ENCODE data around the gene ZNF445. TPM values are rescaled to one million over a fixed set of nuclear protein-coding genes. Genes with fewer than 3 reads are reported as not detected.
"Not testable (repeated sequence)": the region's sequence is repeated elsewhere in the genome, so short reads cannot be mapped to it uniquely, and the experiment has no call there.

ZNF445 gene
- total and polyA plus RNA-seq, 2 experiments from 2014 or later, result 11.0 to 21.0 TPM

DNA sequence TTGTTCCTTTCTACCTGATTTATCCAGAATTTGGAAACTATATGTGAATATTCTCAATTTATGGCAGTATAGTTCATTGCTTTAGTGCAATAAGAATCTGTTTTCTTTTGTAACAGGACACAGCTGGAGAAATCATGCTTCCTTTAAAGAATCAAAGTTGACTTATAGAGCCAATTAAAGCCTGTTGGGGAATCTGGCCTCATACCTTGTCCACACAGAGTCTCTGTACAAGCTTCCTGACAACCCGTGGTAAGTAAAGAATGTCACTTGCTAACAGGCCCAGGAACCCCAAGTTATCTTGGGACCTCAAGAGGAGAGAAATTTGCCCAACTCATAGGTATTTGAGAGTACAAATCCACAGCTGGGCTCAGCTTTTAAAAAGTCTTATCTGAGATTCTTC is 10.2 kb downstream of the ZNF445 start:
- no peaks in the 10 kb centered on the region for H3K9me3 ChIP-seq (ENCODE audit: low read depth)
- H3K4me1 ChIP-seq (ENCODE audit: low read depth), result peaks cover 31% of the 10 kb centered on the region
- H3K27ac ChIP-seq, result peak overlapping the region; percentile 61
- TF ChIP-seq, protein P1, sequence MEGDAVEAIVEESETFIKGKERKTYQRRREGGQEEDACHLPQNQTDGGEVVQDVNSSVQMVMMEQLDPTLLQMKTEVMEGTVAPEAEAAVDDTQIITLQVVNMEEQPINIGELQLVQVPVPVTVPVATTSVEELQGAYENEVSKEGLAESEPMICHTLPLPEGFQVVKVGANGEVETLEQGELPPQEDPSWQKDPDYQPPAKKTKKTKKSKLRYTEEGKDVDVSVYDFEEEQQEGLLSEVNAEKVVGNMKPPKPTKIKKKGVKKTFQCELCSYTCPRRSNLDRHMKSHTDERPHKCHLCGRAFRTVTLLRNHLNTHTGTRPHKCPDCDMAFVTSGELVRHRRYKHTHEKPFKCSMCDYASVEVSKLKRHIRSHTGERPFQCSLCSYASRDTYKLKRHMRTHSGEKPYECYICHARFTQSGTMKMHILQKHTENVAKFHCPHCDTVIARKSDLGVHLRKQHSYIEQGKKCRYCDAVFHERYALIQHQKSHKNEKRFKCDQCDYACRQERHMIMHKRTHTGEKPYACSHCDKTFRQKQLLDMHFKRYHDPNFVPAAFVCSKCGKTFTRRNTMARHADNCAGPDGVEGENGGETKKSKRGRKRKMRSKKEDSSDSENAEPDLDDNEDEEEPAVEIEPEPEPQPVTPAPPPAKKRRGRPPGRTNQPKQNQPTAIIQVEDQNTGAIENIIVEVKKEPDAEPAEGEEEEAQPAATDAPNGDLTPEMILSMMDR (IDR thresholded peaks at IDR 0.05; ENCODE audit: low read depth, low read length), result no peak
- peak in 1 of 2 donors; percentile 26 for DNase-seq (ENCODE audit: low read depth in 1 of 2, low spot score in 1 of 2)
- H3K4me3 ChIP-seq, result no peak overlapping the region
- no peaks in the 10 kb centered on the region for H3K36me3 ChIP-seq
- no peaks in the 10 kb centered on the region for H3K27me3 ChIP-seq

DNA sequence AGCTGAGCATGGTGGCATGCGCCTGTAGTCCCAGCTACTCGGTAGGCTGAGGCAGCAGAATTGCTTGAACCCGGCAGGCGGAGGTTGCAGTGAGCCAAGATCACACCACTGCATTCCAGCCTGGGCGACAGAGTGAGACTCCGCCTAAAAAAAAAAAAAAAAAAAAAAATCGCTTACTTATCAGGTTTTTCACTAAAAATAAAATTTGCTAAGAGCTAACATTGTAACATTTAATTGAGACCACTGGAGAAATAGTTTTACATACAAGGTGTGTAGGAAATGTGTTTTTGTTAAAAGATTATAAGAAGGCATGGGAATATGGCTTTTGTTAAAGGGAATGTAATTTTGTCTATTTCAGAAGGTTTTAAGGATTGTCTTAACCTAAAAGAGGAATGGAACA is 12.6 kb downstream of the ZNF445 start:
- not testable (repeated sequence) for DNase-seq (ENCODE audit: low read depth in 1 of 2, low spot score in 1 of 2); H3K9me3 ChIP-seq (ENCODE audit: low read depth); H3K27me3 ChIP-seq; H3K27ac ChIP-seq; H3K36me3 ChIP-seq; H3K4me3 ChIP-seq
- peaks cover 16% of the 10 kb centered on the region for H3K4me1 ChIP-seq (ENCODE audit: low read depth)

DNA sequence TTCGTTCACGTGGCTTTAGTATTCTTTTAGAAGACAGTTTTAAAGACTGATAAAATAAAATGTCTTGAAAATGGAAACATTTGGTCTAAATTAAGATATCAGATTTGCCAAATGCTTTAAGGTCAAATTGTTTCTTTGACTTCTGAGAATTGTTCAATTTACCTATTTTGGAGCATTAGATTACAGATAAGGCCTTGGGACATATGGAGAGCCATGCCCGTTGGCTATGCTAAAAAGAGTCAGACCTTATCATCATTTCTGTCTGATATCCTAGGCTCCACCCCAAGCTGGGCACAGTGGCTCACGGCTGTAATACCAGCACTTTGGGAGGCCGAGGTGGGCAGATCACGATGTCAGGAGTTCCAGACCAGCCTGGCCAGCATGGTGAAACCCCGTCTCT is 13.0 kb downstream of the ZNF445 start:
- Histone ChIP-seq H3K36me3 (no peaks in the 10 kb centered on the region), H3K27me3 (no peaks in the 10 kb centered on the region), H3K9me3 (ENCODE audit: low read depth) (no peaks in the 10 kb centered on the region), H3K27ac (no peak overlapping the region), H3K4me3 (no peak overlapping the region), H3K4me1 (ENCODE audit: low read depth) (peaks cover 16% of the 10 kb centered on the region)
- TF ChIP-seq, protein P1 (IDR thresholded peaks at IDR 0.05; ENCODE audit: low read depth, low read length), result no peak
- no peak for DNase-seq (ENCODE audit: low read depth in 1 of 2, low spot score in 1 of 2)

DNA sequence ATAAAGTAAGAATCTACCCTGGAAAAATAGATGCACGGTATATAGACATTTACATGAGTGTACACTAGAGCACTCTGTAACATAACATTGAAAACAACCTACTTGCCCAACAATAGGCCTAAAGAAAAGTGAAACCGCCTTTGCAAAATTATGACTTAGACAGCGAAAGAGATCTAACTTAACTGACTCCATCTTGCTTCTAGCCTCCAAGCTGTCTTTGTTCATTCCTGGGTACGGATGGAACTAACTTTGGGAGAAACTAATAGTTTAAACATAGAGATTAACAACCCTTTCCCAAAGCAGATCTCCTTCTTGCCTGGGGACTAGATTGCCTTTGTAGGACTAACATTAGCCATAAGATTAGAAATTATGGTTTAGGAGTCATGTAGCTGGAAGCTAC is 17.4 kb downstream of the ZNF445 start:
- not testable (repeated sequence) for H3K27ac ChIP-seq; H3K9me3 ChIP-seq (ENCODE audit: low read depth); H3K27me3 ChIP-seq; H3K4me1 ChIP-seq (ENCODE audit: low read depth); H3K4me3 ChIP-seq; DNase-seq (ENCODE audit: low read depth in 1 of 2, low spot score in 1 of 2)
- peaks cover 23% of the 10 kb centered on the region for H3K36me3 ChIP-seq

DNA sequence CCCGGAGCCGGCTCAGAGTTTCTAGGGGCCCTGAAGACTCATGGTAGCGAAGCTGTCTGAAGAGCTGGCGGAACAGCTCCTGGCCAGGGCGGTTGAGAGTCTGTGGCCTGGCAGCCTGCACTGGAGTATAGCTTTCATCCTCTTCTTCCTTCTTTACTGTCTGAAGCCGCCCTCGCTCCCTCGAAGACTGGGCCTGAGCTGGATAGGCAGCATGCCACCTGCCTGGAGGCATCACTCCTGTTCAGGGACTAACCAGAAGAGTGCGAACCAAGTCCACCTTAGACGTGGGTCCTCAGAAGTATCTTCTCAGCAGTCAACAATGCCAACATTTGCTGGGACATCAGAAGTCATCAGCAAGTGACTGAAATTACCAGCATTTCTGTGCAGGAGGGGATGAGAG is 22.2 kb downstream of the ZNF445 start:
- no peak overlapping the region for H3K27ac ChIP-seq
- no peaks in the 10 kb centered on the region for H3K27me3 ChIP-seq
- no peak for DNase-seq (ENCODE audit: low read depth in 1 of 2, low spot score in 1 of 2)
- no peak overlapping the region for H3K4me3 ChIP-seq
- TF ChIP-seq, protein P1 (IDR thresholded peaks at IDR 0.05; ENCODE audit: low read depth, low read length), result no peak
- H3K9me3 ChIP-seq (ENCODE audit: low read depth), result no peaks in the 10 kb centered on the region
- H3K4me1 ChIP-seq (ENCODE audit: low read depth), result no peaks in the 10 kb centered on the region
- peaks cover 49% of the 10 kb centered on the region for H3K36me3 ChIP-seq

DNA sequence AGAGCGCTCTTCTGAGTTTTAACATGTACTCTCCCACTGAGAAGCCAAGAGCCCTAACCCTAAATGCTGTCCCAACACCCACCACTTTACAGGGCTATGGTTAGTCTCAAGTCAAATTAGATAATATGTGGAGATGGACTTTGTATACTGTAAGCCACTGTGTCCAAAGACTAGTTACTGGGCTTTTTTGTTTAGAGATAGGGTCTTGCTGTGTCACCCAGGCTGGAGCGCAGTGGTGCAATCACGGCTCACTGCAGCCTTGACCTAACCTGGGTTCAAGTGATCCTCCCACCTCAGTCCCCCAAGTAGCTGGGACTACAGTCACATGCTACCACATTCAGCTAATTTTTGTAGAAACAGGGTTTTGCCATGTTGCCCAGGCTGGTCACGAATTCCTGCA is 23.2 kb downstream of the ZNF445 start:
- no peak for DNase-seq (ENCODE audit: low read depth in 1 of 2, low spot score in 1 of 2)

More for the DNA sequence above, 23.2 kb downstream of the ZNF445 start:
- Histone ChIP-seq H3K36me3 (peaks cover 56% of the 10 kb centered on the region), H3K4me1 (ENCODE audit: low read depth) (no peaks in the 10 kb centered on the region), H3K27me3 (no peaks in the 10 kb centered on the region), H3K9me3 (ENCODE audit: low read depth) (no peaks in the 10 kb centered on the region), H3K27ac (no peak overlapping the region), H3K4me3 (no peak overlapping the region)
- TF ChIP-seq, protein P1 (IDR thresholded peaks at IDR 0.05; ENCODE audit: low read depth, low read length), result no peak
